G401 (cell line): ENCODE results near the gene OR7A17. TPM values are rescaled to one million over a fixed set of nuclear protein-coding genes. Genes with fewer than 3 reads are reported as not detected.

Experiments
- DNase-seq: peaks from one replicate; pipeline ENCODE4 v3.0.0-alpha.2; 2015; ENCODE audit warnings: low spot score
- in situ Hi-C: cut with HindIII; loops from 2 replicates; pipeline ENCODE4 v1.10.0; 2016; ENCODE audit warnings: low sequenced_read_pairs, mixed read lengths
- total RNA-seq: library from RNA; depleted of rRNA; stranded (reverse); fragments of >200 nt; shearing (Covaris generic); gene quantifications from 2 replicates; pipeline ENCODE4 v1.2.3, GENCODE V29; 2014; rRNA removed

The OR7A17 gene
- total RNA-seq, result not detected in 2 replicates

- in situ Hi-C loops, result no loop called here
- no peak for DNase-seq
Measured at GRCh38 chr19:14886032-14886431, at the start of gene OR7A17. Gene OR7A17, minus strand, starts transcription at chr19:14886132. Its CDS starts 4,777 bp downstream, at chr19:14881355.

DNA sequence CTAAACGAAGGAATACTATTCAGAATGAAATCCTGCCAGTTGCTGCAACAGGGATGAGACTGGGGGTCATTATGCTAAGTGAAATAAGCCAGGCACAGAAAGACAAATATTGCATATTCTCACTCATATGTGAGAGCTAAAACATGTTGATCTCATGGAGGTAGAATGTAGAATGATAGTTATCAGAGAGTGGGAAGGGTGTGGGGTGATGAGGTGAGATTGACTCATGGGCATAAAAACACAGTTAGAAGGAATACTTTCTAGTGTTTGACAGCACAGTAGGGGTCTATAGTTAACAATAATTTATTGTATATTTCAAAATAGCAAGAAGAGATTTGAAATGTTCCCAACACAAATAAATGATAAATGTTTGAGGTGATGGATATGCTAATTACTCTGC, 47.6 kb upstream of the OR7A17 start:
- in situ Hi-C loops, result no loop called here
- DNase-seq, result no peak

DNA sequence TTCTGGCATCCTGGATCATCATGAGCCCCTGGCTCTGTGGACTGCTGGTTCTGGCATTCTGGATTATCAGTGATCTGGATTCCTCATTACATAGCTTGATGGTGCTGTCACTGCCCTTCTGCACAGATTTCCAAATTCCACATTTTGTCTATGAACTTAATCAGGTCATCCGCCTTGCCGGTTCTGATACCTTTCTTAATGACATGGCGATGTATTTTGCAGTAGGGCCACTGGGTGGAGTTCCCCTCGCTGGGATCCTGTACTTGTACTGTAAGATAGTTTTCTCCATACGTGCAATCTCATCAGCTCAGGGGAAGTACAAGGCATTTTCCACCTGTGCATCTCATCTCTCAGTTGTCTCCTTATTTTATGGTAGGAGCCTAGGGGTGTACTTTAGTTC, 30.9 kb upstream of the OR7A17 start:
- in situ Hi-C loops, result no loop called here
- DNase-seq, result peak; percentile 1

DNA sequence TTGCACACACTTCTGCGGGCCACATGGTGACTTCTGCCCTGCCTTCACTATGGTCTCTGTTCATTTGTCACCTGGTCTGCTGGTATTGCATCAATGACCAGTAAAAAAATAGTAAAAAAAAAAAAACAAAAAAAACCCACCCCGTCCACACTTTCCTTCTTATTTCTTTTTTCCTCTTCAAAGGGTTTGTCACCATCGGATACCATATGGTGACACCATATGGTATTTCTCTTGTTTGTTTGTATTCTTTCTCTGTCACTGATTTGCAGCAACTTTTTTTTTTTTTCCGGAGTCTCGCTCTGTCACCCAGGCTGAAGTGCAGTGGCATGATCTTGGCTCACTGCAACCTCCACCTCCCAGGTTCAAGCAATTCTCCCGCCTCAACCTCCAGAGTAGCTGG, 29.2 kb upstream of the OR7A17 start:
- in situ Hi-C loops, result no loop called here
- DNase-seq, result peak; percentile 56

DNA sequence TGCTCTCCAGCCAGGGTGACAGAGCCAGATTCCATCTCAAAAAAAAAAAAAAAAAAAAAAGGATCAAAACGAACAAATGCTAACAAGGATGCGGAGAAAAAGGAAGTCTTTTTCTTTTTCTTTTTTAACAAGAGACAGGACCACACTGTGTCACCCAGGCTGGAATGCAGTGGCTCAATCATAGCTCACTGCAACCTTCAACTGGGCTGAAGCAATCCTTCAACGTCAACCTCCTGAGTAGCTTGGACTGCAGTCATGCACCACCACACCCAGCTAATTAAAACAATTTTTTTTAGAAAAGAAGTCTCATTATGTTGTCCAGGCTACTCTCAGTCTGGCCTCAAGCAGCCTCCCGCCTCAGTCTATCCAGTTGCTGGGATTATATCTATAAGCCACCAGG, 20.8 kb upstream of the OR7A17 start:
- no peak for DNase-seq
- in situ Hi-C loops, result no loop called here

DNA sequence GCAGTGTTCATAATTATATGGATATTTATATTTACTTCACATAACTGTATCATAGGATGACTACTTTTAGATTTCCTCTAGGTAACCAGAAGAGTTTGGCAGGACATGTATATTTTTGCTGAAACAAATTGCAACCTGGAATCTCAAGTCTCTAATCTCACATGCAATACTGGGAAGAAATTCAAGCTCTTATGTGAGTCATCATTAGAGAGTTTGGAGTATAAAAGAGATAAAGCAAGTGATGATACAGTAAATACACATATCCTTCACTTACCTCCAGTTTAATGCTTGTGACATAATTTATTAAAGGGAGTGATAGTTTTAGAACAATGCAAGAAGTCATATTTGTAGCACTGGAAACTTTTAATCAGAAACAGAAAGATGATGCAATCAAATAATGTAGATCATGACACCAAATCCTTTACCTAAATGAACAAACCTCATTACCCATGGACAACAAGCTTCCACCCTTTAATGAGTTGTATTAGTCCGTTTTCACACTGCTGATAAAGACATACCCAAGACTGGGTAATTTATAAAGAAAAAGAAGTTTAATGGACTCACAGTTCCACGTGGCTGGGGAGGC, 15.8 kb upstream of the OR7A17 start:
- no peak for DNase-seq
- in situ Hi-C loops, result loop anchor here (5.0 kb wide), 1 partner anchor 56 kb away; no protein-coding TSS in a partner anchor

DNA sequence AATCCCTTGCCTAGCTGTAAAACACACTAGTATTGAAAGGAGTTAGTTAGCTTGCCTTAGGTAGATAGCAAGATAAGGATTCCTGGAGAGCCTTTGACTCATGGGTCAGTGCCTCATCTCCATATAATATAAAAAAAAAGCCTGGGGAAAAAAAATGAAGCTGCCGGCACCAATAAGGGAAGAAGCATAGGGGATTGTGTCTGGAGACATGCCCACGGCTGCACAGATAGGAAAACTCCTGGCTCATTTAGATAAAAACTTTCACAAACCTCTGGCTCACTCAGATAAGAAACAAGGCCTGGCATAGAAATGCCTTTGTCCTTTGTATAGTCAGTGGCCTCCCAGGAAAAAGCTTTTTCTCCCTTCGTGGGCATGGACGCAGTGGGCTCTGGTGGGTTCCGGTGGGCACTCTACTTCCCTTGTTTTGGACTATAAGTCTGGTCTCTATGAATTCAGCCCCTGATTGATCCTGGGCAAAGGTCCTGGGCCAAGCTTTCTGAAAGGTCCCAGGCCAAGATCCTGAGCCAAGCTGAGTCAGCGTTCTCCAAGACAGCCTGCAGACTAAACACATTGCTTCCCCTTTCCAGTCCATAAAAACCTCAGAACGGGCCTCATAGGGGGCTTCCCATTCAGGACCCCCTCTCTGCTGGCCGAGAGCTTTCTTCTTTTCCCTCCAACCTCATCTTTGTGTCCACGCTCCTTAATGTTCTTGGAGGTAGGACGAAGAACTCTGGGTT, 4.9 kb upstream of the OR7A17 start:
- DNase-seq, result no peak
- in situ Hi-C loops, result no loop called here

- in situ Hi-C loops, result no loop called here
Measured at GRCh38 chr19:14889994-14890642, 4.2 kb upstream of the OR7A17 start.

GRCh38 chr19:14871619-14872230, 14.2 kb downstream of the OR7A17 start:
- in situ Hi-C loops, result no loop called here
- DNase-seq, result peak; percentile 23

More at GRCh38 chr19:14889994-14890642, 4.2 kb upstream of the OR7A17 start:
- no peak for DNase-seq

- in situ Hi-C loops, result no loop called here
- DNase-seq, result no peak
Measured at GRCh38 chr19:14868497-14868896, 17.4 kb downstream of the OR7A17 start.

DNA sequence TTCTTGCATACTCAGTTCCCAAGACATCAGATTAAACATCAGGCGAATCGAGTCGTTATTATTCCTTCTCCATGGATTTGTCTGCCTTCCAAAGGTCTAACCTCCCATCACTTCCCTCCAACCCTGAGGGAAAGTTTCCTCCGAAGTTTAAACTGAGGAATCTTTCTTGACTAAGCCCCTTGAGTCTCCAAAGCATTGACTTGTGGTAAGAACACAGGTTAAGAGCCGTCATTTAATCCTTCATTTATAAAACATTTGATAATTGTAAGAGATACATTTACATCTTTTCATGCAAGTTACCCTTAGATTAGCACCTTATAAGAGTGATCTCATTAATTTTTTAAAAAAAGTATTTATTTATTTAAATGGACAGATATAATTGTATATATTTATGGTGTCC, 37.1 kb downstream of the OR7A17 start, which contains the start of gene OR7A10:
OR7A10 (minus strand) TSS at position 101 of the 400 bp plus-strand sequence. CDS start 7,045 bp downstream, outside the sequence.
- DNase-seq, result no peak
- in situ Hi-C loops, result no loop called here

GRCh38 chr19:14843578-14843977, 42.4 kb downstream of the OR7A17 start:
- no peak for DNase-seq
- in situ Hi-C loops, result no loop called here

DNA sequence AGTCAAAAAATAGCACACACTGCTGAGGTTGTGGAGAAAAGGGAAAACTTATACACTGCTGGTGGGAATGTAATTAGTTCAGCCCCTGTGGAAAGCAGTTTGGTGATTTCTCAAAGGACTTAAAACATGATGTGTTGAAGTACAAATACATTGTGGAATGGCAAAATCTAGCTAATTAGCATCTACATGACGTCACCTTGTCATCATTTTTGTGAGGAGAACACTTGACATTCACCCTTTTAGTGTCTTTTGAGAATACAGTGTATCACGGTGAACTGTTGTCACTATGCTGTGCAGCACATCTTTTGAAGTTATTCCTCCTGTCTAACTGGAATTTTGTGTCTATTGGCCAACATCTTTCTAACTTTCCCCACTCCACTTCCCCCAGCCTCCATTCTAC, 42.8 kb downstream of the OR7A17 start:
- in situ Hi-C loops, result no loop called here
- no peak for DNase-seq

GRCh38 chr19:14840206-14840605, 45.7 kb downstream of the OR7A17 start:
- no peak for DNase-seq
- in situ Hi-C loops, result no loop called here

DNA sequence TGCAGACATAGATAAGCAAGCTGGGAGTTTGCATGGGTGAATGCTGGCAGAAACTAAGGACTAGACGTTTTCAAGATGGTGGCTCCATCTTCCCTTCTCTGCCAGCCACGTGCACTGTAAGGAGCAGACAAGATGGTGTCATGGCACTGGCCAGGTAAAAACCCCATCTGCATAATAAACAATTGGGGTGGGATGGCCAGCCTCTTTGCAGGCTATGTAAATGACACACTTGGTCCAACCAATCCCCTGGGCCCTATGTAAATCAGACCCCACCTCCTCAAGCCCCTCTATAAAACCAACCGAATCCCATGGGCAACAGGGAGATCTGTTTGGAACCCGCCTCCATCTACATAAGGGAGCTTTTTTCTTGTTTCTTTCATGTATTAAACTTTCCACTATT, 48.5 kb downstream of the OR7A17 start:
- no peak for DNase-seq
- in situ Hi-C loops, result no loop called here

- no peak for DNase-seq
- in situ Hi-C loops, result no loop called here
Measured at GRCh38 chr19:14835011-14835410, 50.9 kb downstream of the OR7A17 start, which contains the start of the genes OR7A5 and OR7C1. Gene OR7A5, minus strand, starts transcription at chr19:14835185. Its CDS starts 6,944 bp downstream, at chr19:14828241. Gene OR7C1, minus strand, starts transcription at chr19:14835185. Its CDS starts 35,049 bp downstream, at chr19:14800136.

GRCh38 chr19:14830702-14831101, 55.2 kb downstream of the OR7A17 start:
- DNase-seq, result no peak
- in situ Hi-C loops, result no loop called here
